ENCODE results near the gene OTUD5.
"Not testable (repeated sequence)": the region's sequence is repeated elsewhere in the genome, so short reads cannot be mapped to it uniquely, and the experiment has no call there.

Gene OTUD5

DNA sequence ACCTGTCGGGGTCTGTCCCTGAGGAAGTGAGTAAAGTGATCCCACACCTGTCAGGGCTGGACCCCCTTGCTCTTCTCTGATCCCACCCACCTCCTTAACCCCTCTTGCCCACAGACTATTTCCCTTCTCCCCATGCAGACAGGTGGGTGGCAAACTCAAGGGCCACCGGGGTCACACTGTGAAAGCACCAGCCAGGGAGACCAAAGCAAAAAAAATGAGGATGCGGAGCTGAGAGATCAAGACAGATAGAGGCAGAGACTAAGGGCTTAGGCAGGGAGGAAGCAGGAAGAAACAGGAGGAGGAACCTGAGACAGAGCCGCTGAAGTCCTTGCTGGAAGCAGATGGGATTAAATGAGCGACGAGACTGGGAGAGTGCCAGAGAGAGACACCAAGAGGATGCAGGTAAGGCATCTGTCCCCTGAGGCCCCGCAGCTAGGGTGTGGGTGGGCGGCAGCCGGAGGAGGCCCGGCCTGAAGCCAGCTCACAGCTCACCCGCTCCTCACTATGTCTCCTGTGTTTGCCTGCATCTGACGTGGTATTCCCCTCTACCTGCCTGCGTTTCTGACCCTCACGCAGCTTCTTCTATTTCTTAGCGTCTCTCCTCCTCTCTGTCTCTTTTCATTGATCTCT is 67.0 kb downstream of the OTUD5 start:
- peak; percentile 56 for DNase-seq (ENCODE audit: low read depth, low spot score)

DNA sequence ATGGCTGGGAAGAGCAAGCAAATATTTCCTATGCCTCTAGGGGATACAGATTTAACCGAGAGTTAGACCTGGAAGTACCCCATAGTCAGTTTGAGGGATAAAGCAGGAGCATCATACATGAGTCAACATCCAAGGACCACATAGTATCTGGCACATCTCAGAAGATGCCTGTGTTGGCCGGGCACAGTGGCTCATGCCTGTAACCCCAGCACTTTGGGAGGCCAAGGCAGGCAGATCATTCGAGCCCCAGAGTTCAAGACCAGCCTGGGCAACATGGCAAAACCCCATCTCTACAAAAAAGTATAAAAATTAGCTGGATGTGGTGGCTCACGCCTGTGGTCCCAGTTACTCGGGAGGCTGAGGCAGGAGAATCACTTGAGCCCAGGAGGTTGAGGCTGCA is 70.8 kb downstream of the OTUD5 start:
- DNase-seq (ENCODE audit: low read depth, low spot score) = not testable (repeated sequence)

DNA sequence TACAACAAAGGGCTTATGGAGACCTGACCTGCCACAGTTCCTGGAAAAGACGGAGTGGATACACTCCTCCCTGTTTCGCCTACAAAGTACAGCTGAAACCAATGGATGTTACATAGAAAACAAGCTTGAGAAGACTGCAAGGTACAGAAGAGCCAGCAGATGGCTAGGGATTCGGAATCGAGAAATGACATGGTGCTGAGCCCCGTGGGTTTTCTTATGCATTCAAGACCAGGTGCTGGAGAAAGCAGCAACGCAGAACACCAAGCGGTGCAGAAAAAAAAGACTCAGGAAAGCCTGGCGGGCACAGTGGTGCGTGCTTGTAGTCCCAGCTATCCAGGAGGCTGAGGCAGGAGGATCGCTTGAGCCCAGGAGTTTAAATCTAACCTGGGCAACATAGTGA is 73.7 kb downstream of the OTUD5 start:
- peak; percentile 32 for DNase-seq (ENCODE audit: low read depth, low spot score)

DNA sequence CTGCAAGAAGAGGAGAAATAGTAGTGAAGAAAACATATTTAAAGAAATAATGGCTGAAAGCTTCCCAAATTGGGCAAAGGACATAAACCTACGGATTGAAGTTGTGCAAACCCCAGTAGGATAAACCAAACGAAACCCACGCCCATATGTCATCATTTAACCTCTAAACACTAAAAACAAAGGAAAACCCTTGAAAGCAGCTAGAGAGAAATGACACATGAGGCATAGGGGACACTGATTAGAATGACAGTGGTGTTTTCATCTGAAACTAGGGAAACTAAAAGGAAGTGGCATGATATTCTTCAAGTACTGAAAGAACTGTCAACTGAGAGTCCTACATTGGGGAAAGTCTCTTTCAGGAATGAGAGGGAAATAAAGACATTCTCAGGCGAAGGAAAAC is 80.5 kb downstream of the OTUD5 start:
- DNase-seq (ENCODE audit: low read depth, low spot score) = not testable (repeated sequence)

All from ELF-1 (cell line).